ENCODE results near the gene CLIP4.
"Not testable (repeated sequence)": the region's sequence is repeated elsewhere in the genome, so short reads cannot be mapped to it uniquely, and the experiment has no call there.

CLIP4 gene

DNA sequence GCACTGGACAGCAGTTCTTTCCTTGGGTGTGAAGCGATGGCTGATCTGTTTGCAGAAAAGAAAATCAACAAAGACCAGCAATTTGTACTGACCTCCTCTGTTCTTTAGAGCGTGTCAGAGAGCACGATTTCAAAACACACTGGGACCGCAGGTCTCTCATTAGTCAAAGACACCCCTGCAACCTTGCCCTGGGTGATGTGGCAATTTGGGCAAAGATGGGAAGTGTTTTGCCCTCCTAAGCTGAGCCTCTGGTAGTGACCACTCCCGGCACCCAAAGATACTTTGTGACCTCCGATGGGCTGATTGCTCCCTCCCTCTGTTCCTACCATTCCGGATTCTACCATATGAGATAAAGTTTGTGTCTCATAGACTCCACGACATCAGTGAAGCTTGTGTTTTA, 18.2 kb upstream of the CLIP4 start:
- intact Hi-C loops (cut with DNase I), result no loop called here
- DNase-seq, result peak in 1 of 10 donors; percentile 19

DNA sequence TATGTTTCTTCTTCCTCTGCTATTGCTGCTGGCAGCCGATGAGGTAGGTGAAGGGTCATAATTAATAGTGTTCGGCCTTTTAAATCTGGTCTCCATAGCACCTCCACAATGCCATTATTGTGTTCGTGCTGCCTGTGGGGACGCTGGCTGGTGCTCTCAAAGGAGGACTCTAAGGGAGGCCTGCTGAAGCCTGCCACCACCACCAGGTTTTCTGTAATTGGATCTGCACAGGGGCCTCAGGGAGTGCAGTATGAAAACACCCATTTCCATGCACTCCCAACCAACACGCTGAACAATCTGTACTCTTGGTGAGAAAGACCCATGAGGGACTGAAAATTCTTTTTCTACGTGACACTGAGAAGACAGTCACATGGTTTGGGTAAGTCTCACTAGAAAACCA, 17.6 kb upstream of the CLIP4 start:
- peak in 1 of 10 donors; percentile 47 for DNase-seq
- intact Hi-C loops (cut with DNase I), result no loop called here

DNA sequence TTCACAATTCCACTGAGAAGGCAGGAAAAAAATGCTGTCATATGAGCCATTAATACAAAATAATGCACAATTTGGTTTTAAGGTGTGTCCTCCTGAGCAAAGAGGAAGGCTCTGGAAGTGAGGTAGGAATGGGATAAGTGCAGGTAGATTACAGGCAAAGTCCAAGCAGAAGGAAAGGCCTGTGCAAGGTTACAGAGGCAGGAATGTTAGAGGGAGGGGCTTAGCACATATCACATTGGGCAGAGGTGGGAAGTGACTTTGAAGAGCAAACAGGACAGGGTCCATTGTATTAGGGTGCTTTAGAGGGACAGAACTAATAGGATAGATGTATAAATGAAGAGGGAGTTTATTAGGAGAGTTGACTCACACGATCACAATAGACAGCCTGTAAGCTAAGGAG, 14.7 kb upstream of the CLIP4 start:
- no peak for DNase-seq
- intact Hi-C loops (cut with DNase I), result no loop called here

DNA sequence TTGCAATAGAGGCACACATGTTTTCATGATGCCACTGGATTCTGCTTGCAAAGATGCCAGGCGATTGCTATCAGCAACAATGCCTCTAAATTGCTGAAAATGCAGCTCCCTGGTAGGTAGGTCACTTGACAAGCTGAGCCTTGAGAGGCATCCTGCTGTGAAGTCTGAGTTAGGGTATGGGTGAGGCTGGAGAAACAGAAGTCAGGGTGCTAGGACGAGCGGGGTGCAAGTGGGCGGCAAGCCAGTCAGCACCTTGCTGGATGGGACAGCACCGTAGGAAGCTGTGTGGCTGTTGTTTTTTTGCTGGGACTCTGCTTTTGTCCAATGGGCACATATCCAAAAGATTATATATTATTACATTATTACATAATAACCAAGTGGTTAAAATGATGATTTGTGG, 10.5 kb upstream of the CLIP4 start:
- intact Hi-C loops (cut with DNase I), result no loop called here
- peak in 1 of 10 donors; percentile 50 for DNase-seq

DNA sequence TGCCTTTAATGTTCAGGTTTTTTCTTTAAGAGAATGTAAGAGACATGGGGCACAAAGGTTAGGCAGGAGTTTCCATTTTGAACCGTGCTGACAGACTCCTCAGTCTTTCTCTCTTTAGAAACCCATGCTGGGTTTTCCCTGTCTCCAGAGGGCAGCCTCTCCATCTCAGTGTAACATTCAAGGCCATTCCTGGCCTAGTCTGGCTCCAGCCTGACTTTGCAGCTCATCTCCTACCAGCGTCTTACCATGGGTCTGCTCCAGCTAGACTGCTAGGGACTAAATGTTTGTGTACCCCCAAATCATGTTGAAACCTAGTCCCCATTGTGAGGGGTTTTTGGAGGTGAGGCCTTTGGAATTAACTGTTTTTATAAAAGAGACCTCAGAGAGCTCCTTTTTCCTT, 9.8 kb upstream of the CLIP4 start:
- intact Hi-C loops (cut with DNase I), result no loop called here
- DNase-seq, result no peak

DNA sequence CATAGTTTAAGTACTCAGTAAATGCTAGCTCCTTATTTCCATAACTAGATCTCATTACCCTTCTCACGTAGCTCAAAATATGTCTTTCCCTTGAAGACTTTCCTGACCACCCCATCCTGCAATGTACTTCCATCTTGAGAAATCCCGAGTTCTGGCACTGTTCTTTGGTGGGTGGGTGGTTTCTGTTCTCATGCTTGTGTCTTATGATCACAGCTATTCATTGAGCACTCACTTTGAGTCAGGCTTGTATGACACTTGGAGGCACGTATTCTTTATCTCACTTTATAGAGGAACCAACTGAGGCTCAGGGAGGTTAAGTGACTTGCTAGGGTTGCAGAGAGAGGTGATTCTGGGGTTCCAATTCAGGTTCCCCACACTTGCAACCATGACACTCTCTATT, 9.0 kb upstream of the CLIP4 start:
- no peak for DNase-seq
- intact Hi-C loops (cut with DNase I), result no loop called here

DNA sequence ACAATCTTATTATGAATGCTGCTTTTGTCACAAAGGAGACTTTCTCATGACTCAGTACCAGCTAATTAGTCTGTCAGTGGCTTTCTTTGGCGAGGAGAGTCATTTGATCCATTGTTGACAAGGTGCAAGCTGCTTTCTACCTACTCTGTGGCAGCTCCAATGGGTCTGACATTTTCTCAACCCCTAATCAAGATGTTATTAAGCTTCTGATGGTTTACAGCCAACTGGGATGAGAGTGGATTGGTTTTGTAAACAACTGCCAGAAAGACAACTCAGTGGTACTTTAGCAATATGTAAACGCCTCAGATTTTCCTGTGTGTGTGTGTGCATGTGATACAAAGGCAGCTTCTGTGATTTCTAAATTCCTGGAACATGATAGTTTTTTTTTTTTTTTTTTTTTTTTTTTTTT, 8.2 kb upstream of the CLIP4 start:
- intact Hi-C loops (cut with DNase I), result no loop called here
- DNase-seq, result no peak

DNA sequence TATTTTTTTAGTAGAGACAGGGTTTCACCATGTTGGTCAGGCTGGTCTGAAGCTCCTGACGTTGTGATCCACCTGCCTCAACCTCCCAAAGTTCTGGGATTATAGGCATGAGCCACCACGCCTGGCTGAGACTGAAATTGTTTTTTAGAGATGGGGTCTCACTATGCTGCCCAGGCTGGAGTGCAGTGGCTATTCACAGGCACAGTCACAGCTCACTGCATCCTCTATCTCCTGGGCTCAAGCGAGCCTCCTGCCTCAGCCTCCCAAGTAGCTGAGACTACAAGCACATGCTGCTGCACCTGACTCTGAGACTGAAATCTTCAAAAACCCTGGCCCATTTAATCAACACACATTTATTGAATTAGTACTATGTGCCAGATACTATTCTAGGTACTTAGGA, 7.7 kb upstream of the CLIP4 start:
- intact Hi-C loops (cut with DNase I); DNase-seq: not testable (repeated sequence)

DNA sequence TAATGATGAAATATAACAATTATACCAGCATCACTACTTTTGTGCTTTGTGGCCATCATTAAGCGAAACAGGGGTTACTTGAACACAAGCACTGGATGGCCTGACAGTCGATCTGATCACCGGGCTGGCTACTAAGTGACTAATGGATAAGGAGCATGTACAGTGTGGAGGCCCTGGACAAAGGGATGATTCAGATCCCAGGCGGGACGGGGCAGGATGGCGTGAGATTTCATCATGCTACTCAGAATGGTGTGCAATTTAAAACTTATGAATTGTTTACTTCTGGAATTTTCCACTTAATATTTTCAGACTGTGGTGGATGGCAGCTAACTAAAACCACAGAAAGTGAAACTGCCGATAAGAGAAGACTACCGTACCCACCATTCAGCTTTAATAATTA, 7.0 kb upstream of the CLIP4 start:
- intact Hi-C loops (cut with DNase I), result no loop called here
- DNase-seq, result peak in 7 of 10 donors; percentile 19 to 89 (median 60)

DNA sequence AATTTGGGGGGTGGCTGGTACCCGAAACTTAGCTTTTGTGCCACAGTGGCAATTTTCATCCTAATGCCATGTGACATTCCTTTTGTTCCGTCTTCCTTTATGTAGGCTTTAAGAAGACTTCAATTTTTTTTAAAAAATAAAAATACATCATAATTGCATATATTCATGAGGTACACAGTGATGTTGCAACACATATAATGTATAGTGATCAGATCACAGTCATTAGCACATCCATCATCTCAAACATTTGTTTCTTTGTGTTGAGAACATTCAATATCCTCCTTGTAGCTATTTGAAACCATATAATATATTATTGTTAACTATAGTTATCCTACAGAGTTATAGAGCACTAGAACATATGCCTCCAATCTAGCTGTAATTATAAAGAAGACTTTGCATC, 6.0 kb upstream of the CLIP4 start:
- intact Hi-C loops (cut with DNase I), result no loop called here
- DNase-seq, result no peak

DNA sequence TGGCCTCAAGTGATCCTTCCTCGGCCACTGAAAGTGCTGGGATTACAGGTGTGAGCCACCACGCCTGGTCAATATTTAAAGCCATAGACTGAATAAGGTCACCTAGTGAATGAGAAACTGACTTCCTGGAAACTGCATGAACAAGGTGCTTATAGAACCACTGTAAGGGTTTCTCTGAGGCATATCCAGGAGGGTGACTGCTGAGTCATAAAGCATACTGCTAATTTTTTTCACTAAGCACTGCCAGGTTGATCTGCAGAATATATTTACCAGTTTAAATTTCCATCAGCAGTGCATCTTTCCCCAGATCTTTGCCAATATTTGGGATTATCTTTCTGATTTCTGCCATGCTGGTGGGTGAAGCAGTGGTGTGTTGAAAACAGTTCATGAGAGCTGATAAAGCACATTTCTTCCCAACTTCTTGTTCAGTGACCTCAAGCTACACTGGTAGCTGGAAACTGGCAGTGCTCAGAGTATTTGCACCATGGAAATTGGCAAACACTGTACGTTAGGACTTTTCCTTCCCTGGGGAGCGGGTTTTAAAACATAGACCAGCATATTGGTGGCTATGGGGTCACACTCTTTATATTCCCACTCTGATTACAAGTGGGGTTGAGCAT, 4.2 kb upstream of the CLIP4 start:
- intact Hi-C loops (cut with DNase I), result loop anchor here (5.0 kb wide), 1 partner anchor 34 kb away; no protein-coding TSS in a partner anchor
- no peak for DNase-seq

DNA sequence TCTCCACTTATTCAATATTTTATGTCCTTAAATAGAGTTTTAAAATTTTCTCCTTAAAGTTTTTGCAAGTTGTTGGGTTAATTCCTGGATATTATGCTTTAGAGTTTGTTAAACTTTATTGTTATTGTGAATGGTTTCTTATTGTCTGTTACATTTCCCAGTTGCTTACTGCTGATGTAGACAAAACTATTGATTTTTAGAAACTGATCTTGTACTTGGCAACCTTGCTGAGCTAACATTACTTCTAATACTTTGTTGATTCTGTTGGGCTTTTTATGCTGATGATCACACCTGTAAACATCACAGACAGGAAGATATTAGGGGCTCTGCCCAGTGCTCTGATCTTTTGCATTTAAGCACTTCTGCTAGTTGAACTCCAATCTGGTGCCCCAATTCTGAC, 2.8 kb upstream of the CLIP4 start:
- no peak for DNase-seq
- intact Hi-C loops (cut with DNase I), result loop anchor here (5.0 kb wide), 1 partner anchor 35 kb away; no protein-coding TSS in a partner anchor

DNA sequence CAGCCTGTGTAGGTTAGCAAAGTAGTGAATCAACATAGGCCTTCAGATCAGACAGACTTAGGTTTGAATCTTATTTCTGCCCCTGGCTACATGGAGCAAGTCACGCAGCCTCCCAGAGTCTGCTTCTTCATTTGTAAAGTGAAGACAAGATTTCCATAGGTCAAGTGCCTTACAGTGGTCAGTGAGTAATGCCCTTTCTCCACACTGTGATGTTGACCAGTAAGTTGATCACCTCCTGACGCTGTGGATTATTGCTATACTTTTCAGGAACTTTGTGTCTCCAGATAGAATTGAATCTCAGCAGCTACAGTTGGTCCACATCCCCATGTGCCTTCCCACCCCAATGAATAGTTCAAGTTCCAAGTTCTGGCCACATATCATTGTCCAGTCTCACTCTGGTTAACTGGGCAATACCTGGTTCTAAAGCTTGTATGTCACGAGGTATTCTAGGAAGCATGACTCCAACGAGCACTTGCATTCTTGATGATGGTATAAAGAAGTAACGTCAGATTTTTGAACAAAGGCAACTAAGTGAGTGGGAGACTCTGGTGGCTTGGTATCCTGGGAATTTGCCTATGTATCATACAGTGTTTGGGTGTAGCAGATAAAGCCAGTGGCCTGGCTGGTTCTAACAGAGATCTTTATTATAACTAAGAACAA, 2.1 kb upstream of the CLIP4 start:
- intact Hi-C loops (cut with DNase I), result loop anchor here (5.0 kb wide), 1 partner anchor 36 kb away; no protein-coding TSS in a partner anchor
- no peak for DNase-seq

DNA sequence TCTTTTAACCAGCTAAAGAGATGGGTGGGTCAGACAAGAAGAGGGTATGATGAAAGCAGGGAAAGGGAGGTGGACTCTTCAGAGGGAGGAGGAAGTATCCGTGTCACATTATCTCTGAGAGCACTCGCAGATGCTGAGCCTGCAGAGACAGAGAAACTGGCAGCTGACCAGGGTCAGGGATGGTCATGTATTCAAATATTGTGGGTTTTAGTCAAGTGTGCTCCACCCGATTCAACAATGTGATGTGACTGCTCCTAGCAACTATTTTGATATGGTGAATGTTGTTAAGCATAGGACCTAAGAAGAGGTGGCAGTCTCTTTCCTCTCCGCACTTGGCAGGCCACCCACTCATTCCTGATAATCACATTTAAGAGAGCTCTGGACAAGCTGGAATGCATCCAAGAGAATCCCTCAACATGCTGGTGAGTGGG, 1.3 kb upstream of the CLIP4 start:
- peak in 1 of 10 donors; percentile 31 for DNase-seq
- intact Hi-C loops (cut with DNase I), result loop anchor here (5.0 kb wide), 1 partner anchor 37 kb away; no protein-coding TSS in a partner anchor

DNA sequence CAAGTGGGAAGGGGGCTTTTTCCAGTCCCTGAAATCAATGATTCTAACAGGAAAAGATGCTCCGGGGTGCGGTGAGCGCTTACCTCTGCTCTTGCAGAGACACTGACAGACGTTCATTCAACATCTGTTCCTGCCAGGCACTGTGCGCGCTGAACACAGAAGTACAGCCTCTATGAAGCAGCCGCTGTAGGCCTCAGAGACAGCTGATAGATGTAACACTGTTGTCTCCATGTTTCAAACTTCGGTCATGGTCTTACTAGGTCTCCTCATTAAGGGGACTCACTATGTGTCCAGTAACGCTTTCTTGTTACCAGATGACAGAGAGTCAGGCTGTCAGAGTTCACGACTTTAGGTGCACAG, 649 bp upstream of the CLIP4 start:
- peak in 7 of 10 donors; percentile 18 to 77 (median 33) for DNase-seq
- intact Hi-C loops (cut with DNase I), result loop anchor here (5.0 kb wide), 1 partner anchor 37 kb away; no protein-coding TSS in a partner anchor

DNA sequence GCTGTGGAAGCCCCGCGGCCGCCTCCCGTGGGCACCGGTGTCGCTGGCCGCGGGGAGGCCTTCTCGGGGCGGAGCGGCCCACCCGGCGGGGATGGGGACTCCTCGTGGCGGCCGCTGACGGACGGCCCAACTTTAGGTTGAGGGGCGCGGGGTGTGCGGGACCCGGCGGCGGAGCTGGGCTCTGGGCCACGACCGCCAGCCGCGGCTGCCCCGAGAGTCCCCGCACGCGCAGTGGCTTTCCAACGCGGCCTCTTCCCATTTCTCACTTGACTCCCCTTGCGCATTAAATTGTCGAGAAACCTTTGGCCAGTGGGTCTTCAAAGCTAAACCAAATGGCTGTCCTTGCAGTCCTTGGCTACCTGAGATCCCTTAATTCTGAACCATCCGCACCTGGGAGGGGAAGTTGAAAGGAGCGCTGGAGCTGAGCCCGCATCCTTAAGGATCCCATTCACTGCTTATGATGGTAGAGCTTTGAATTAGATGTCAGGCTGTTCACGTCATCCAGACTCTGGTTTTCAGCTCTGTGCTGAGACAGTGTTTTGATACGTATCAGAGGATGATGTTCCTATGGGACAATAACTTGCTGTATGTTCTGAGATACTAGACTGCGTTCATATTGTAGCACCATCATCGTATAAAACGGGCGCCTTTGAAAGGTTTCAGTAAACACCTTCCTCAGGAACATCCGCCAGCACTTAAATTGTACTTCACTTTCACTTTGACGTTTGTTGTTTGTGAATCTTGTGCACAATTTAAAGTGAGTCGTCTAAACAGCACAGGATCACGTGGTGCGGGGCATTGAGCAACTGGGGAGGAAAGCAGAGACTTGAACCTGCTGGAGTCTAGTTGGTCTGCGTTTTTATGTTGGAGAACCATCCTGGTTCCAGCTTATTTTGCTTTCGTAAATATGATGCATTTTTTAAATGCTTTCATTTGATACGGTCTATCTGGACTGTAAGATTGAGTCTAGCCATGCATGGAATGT, 874 bp downstream of the CLIP4 start:
- peak; percentile 43 to 92 (median 64) for DNase-seq
- intact Hi-C loops (cut with DNase I), result loop anchor here (5.0 kb wide), 1 partner anchor 364 kb away; the partner anchor contains the start of gene PPP1CB

DNA sequence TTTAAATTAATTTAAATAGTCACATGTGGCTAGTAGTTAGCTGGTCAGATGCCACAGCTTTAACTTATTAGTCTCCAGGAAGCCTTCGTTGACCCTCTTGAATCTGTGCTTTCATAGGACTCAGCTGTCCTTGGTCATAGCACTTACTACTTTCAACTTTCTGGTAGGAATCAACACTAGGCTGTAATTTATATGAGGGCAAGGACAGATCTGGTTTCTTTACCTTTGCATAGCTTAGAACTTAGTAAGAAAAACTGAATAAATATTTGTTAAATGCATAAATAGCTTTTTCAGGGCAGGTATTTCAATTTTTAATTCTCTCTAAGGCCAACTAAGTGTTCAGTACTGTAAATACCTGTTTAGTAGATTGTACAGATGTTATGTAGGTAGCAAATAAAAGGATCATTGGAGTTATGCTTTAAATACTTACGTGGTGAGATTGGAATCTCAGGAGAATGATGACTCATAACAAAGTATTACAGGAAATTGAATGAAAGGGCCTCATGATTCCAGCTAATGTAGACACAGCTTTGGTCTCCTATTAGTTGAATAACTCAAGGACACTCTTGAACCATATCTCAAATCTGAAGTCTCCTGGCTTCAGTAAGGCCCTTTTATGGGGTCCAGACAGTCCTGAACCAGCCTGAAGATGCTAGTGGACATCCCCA, 2.6 kb downstream of the CLIP4 start:
- intact Hi-C loops (cut with DNase I), result loop anchor here (5.0 kb wide), 1 partner anchor 365 kb away; the partner anchor contains the start of gene PPP1CB
- DNase-seq, result no peak

DNA sequence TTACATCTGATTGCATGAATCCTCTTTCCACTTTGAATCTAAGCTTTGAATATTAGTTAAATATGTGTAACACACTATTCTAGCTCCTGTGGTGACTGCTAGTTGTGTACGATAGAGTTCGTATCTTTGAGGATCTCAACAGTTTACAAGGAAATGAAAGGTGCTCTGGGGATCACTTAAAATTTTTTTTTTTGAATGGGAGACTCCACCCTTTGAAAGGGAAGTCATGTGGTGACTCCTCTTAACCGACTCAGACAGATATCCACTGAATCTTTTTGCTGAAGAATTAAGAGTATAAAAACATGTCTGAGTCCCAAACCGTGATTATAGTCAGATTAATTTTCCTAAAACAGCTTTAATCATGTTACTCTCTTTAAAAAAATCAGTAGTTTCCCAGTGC, 4.0 kb downstream of the CLIP4 start:
- no peak for DNase-seq
- intact Hi-C loops (cut with DNase I), result loop anchor here (5.0 kb wide), 1 partner anchor 367 kb away; the partner anchor contains the start of gene PPP1CB

DNA sequence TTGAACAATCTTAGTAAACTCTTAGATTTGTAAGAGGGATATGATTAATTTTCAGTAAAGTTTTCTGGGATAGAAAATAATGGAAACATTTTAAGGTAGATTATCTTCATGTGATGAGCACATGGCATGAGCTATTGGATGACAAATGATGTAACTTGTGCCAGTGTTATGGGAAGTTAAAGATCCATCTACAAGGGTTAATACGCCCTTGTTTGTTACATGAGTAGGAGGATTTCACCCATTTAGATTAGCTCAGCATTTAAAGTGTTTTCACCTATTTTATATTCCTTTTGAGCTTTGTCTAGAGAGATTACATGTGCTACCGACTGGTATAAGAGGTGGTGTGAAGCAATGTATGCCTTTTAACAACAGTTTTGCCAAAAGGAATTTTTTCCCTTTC, 5.6 kb downstream of the CLIP4 start:
- no peak for DNase-seq
- intact Hi-C loops (cut with DNase I), result no loop called here

Measured in posterior cingulate gyrus (tissue), 11 donors.